SK-N-SH treated with all-trans-retinoic acid at 6 μM for 48 hours (cell line): ENCODE measurements around the gene MARVELD3.

Experiments used
- CSDC2 ChIP-seq: fragments of 250-450 bp; sonication (Bioruptor Pico); IDR thresholded peaks from 2 replicates; pipeline ENCODE4 v1.5.0; 2020; ENCODE audit warnings: mild to moderate bottlenecking, moderate library complexity
- GLIS3 ChIP-seq: fragments of 250-450 bp; sonication (Bioruptor Pico); IDR thresholded peaks from 2 replicates; pipeline ENCODE4 v1.5.0; 2020; ENCODE audit warnings: mild to moderate bottlenecking, moderate library complexity
- PATZ1 ChIP-seq: fragments of 250-450 bp; sonication (Bioruptor Pico); IDR thresholded peaks from 2 replicates; pipeline ENCODE4 v1.8.0; 2020; ENCODE audit warnings: mild to moderate bottlenecking, moderate library complexity, borderline replicate concordance
- PPARA ChIP-seq: fragments of 250-450 bp; sonication (Bioruptor Pico); IDR thresholded peaks from 2 replicates; pipeline ENCODE4 v1.5.0; 2020; ENCODE audit warnings: mild to moderate bottlenecking, borderline replicate concordance
- TCF4 ChIP-seq: fragments of 250-450 bp; sonication (Bioruptor Pico); IDR thresholded peaks from 2 replicates; pipeline ENCODE4 v1.8.0; 2021; ENCODE audit warnings: mild to moderate bottlenecking, moderate library complexity, borderline replicate concordance

GRCh38 chr16:71609066-71609465 lies 16.9 kb upstream of the MARVELD3 start:
- TF ChIP-seq PPARA (no peak), GLIS3 (no peak), PATZ1 (CRISPR knock-in tag) (no peak), TCF4 (CRISPR knock-in tag) (no peak), CSDC2 (no peak)
